Kidney (tissue), 14 donors: ENCODE data around the gene NFKB1. TPM values are rescaled to one million over a fixed set of nuclear protein-coding genes. Genes with fewer than 3 reads are reported as not detected.

Source experiments
- DNase-seq, 5 donors: peaks; one replicate each; pipeline ENCODE4 v3.0.0-alpha.2; 2013 to 2020
- FAIRE-seq: peaks from 2 replicates; lab custom pipeline; 2012; peaks lifted over from hg19 to GRCh38; lab: Jason Lieb, UNC
- H3K27ac ChIP-seq, 2 donors: one replicate each; pipeline ENCODE4 v1.7.0; 2013; ENCODE audit warnings: low read depth in 2 of 2, low read length in 2 of 2, inconsistent platforms in 1 of 2
- H3K27me3 ChIP-seq: one replicate; pipeline ENCODE4 v1.7.1; 2013; ENCODE audit warnings: low read length, inconsistent platforms; ENCODE audit not compliant: control insufficient read depth, insufficient read depth
- H3K36me3 ChIP-seq, 3 donors: one replicate each; pipeline versions ENCODE4 v1.7.0 to v1.7.1; 2013; ENCODE audit warnings: low read length in 3 of 3, control low read depth in 1 of 3, inconsistent platforms in 1 of 3; ENCODE audit not compliant: insufficient read depth in 3 of 3, control insufficient read depth in 2 of 3
- H3K4me1 ChIP-seq, 3 donors: one replicate each; pipeline versions ENCODE4 v1.7.0 to v1.7.1; 2013; ENCODE audit warnings: low read length in 3 of 3, inconsistent platforms in 1 of 3, low read depth in 1 of 3; ENCODE audit not compliant: control insufficient read depth in 2 of 3, insufficient read depth in 2 of 3
- H3K4me3 ChIP-seq, 3 donors: one replicate each; pipeline versions ENCODE4 v1.7.0 to v1.8.1; 2013; ENCODE audit warnings: low read length in 3 of 3, control low read depth in 1 of 3, inconsistent platforms in 1 of 3
- H3K9ac ChIP-seq, 3 donors: one replicate each; pipeline versions ENCODE4 v1.7.0 to v1.7.1; 2013; ENCODE audit warnings: low read length in 3 of 3, control low read depth in 1 of 3, inconsistent platforms in 1 of 3
- H3K9me3 ChIP-seq, 3 donors: one replicate each; pipeline versions ENCODE4 v1.7.0 to v1.7.1; 2013; ENCODE audit warnings: low read length in 3 of 3, control low read depth in 1 of 3, inconsistent platforms in 1 of 3; ENCODE audit not compliant: control insufficient read depth in 2 of 3, insufficient read depth in 1 of 3
- intact Hi-C: fragments of 100-400 bp; cut with DNase I; formaldehyde crosslinking; loops from one replicate; pipeline ENCODE4 v1.11.1; 2022
- polyA plus RNA-seq: library from polyadenylated mRNA; stranded (reverse); fragments of 350-450 nt; fragmentation: Illumina TruSeq; extraction: RNeasy Lipid Tissue Mini Kit (QIAGEN cat#74804); gene quantifications from one replicate; pipeline ENCODE4 v1.2.3, GENCODE V29; 2014; ENCODE audit warnings: low read depth, low replicate concordance; ENCODE audit not compliant: insufficient read depth
- total RNA-seq: library from RNA; stranded (reverse); fragmentation: NEBNext Ultra II Directional; extraction: Animal tissue kit (Norgen Biotek cat#: 25700); gene quantifications from one replicate; pipeline ENCODE4 v1.2.1, GENCODE V29; 2021
- TF ChIP-seq, protein P1 (sequence below): IDR thresholded peaks from 3 replicates; pipeline ENCODE4 v1.5.1; 2012; ENCODE audit warnings: mild to moderate bottlenecking, moderate library complexity, borderline replicate concordance; ENCODE audit not compliant: insufficient read depth; ENCODE audit errors: extremely low read depth
- donor health status: control.
- donor health status: control.
- donor health status: control.
- donor health status: control.
- donor health status: control.
- donor health status: DM: yes; HTN: yes; CAD: no.
- donor health status: Normal renal cell carcinoma (clear cell type).

NFKB1 gene
- total and polyA plus RNA-seq, 2 donors from 2014 or later, result 10.1 to 56.9 TPM

DNA sequence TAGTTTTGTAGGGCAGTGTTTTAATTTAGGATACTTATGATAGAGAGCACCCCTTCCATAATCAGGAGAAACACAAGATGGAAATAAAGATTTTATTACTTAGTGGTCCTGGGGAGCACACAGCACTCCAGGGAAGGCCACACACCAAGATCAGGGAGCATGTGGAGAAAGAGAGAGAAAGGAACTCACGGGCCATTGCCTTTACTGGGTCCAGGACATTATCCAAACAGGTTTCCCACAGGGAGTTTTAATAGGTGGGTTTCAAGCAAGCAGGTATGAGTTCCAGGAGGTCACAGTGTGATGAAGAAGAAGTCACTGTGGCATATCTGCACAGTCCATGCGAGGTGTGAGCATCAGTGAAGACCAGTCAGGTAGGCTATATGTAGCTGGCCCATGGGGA is 46.8 kb downstream of the NFKB1 start:
- H3K9ac ChIP-seq, result no peak overlapping the region
- no peaks in the 10 kb centered on the region for H3K27me3 ChIP-seq
- no peak overlapping the region for H3K4me3 ChIP-seq
- DNase-seq, result no peak
- H3K4me1 ChIP-seq, result no peaks in the 10 kb centered on the region
- TF ChIP-seq, protein P1, sequence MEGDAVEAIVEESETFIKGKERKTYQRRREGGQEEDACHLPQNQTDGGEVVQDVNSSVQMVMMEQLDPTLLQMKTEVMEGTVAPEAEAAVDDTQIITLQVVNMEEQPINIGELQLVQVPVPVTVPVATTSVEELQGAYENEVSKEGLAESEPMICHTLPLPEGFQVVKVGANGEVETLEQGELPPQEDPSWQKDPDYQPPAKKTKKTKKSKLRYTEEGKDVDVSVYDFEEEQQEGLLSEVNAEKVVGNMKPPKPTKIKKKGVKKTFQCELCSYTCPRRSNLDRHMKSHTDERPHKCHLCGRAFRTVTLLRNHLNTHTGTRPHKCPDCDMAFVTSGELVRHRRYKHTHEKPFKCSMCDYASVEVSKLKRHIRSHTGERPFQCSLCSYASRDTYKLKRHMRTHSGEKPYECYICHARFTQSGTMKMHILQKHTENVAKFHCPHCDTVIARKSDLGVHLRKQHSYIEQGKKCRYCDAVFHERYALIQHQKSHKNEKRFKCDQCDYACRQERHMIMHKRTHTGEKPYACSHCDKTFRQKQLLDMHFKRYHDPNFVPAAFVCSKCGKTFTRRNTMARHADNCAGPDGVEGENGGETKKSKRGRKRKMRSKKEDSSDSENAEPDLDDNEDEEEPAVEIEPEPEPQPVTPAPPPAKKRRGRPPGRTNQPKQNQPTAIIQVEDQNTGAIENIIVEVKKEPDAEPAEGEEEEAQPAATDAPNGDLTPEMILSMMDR, result no peak
- no peaks in the 10 kb centered on the region for H3K9me3 ChIP-seq
- intact Hi-C loops, result no loop called here
- no peak overlapping the region for H3K27ac ChIP-seq
- FAIRE-seq, result no peak
- no peaks in the 10 kb centered on the region for H3K36me3 ChIP-seq

GRCh38 chr4:102551958-102552565 is 50.9 kb downstream of the NFKB1 start:
- Histone ChIP-seq H3K4me1 (no peaks in the 10 kb centered on the region), H3K9me3 (no peaks in the 10 kb centered on the region), H3K27me3 (no peaks in the 10 kb centered on the region), H3K36me3 (no peaks in the 10 kb centered on the region), H3K4me3 (no peak overlapping the region), H3K27ac (no peak overlapping the region), H3K9ac (no peak overlapping the region)
- intact Hi-C loops, result no loop called here
- DNase-seq (no peak), FAIRE-seq (no peak)
- TF ChIP-seq, protein P1, result no peak

- no peak overlapping the region for H3K27ac ChIP-seq
- no peaks in the 10 kb centered on the region for H3K36me3 ChIP-seq
- H3K27me3 ChIP-seq, result no peaks in the 10 kb centered on the region
- no peak overlapping the region for H3K4me3 ChIP-seq
- H3K9ac ChIP-seq, result no peak overlapping the region
- DNase-seq (peak in 1 of 5 donors; percentile 20), FAIRE-seq (no peak)
- H3K4me1 ChIP-seq, result no peaks in the 10 kb centered on the region
- TF ChIP-seq, protein P1, result no peak
- no peaks in the 10 kb centered on the region for H3K9me3 ChIP-seq
- intact Hi-C loops, result no loop called here
Measured at GRCh38 chr4:102552781-102553180, 51.6 kb downstream of the NFKB1 start.

DNA sequence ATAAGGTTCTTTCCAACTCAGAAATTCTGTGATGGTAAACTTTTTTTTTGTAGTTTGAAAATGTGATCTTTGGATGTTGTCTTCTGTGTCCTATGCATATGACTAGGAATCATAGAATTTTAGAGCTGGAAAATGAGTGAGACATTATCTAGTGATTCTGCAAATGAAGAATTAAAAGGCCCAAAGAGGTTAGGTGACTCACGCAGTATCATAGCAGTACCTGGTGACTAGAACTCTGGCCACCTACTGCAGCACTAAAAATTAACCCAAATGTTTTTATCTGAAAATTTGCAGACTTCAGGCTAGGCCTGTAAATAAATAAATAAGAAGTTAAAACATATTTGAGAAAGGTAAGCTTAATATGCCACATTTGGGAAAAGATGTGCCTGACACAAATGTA is 52.8 kb downstream of the NFKB1 start:
- H3K36me3 ChIP-seq, result no peaks in the 10 kb centered on the region
- H3K9ac ChIP-seq, result no peak overlapping the region
- no peak overlapping the region for H3K4me3 ChIP-seq
- H3K4me1 ChIP-seq, result no peaks in the 10 kb centered on the region
- DNase-seq (no peak), FAIRE-seq (no peak)
- intact Hi-C loops, result no loop called here
- H3K9me3 ChIP-seq, result no peaks in the 10 kb centered on the region
- TF ChIP-seq, protein P1, result no peak
- no peak overlapping the region for H3K27ac ChIP-seq
- no peaks in the 10 kb centered on the region for H3K27me3 ChIP-seq
